ENCODE measurements around the gene RBPJ. TPM values are rescaled to one million over a fixed set of nuclear protein-coding genes. Genes with fewer than 3 reads are reported as not detected.
A peak's percentile ranks its signal among the peaks of the same experiment; 100 is the strongest.

Gene RBPJ
- total RNA-seq, 4 donors from 2014 or later, result 28.7 to 65.6 (median 37.1) TPM

DNA sequence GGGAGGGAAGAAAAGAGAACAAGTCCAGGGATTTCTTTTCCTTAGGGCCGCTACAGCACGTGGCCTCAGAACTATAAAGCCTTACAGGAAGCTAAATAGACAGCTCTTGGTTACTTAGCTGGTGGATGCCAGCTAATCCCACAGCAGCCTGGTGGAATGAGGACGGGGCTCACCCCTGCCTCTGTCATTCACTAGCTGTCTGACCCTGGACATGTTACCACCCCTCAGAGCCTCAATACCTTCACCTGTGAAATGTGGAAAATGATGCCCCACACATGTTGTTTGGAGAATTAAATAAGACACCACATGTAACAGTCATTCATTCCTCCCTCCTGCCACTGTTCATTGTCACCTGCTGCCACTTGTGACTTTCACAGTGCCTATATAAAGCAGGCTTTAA is 153.7 kb downstream of the RBPJ start:
- DNase-seq, result no peak
- intact Hi-C loops (cut with DNase I), result no loop called here
- H3K4me3 ChIP-seq, result no peak overlapping the region
- H3K9me3 ChIP-seq, result no peaks in the 10 kb centered on the region
- no peaks in the 10 kb centered on the region for H3K4me1 ChIP-seq
- TF ChIP-seq POLR2A (IDR thresholded peaks at IDR 0.05), result no peak
- TF ChIP-seq, protein P1, sequence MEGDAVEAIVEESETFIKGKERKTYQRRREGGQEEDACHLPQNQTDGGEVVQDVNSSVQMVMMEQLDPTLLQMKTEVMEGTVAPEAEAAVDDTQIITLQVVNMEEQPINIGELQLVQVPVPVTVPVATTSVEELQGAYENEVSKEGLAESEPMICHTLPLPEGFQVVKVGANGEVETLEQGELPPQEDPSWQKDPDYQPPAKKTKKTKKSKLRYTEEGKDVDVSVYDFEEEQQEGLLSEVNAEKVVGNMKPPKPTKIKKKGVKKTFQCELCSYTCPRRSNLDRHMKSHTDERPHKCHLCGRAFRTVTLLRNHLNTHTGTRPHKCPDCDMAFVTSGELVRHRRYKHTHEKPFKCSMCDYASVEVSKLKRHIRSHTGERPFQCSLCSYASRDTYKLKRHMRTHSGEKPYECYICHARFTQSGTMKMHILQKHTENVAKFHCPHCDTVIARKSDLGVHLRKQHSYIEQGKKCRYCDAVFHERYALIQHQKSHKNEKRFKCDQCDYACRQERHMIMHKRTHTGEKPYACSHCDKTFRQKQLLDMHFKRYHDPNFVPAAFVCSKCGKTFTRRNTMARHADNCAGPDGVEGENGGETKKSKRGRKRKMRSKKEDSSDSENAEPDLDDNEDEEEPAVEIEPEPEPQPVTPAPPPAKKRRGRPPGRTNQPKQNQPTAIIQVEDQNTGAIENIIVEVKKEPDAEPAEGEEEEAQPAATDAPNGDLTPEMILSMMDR (IDR thresholded peaks at IDR 0.05), result no peak
- no peak overlapping the region for H3K27ac ChIP-seq
- H3K36me3 ChIP-seq, result no peaks in the 10 kb centered on the region
- H3K27me3 ChIP-seq, result no peaks in the 10 kb centered on the region
- 56 to 67% methylated on average over 3 of the region's 3 CpGs for WGBS, 2 donors

- H3K27ac ChIP-seq, result no peak overlapping the region
- H3K4me1 ChIP-seq, result no peaks in the 10 kb centered on the region
- H3K27me3 ChIP-seq, result no peaks in the 10 kb centered on the region
- DNase-seq, result no peak
- TF ChIP-seq, protein P1 (IDR thresholded peaks at IDR 0.05), result no peak
- TF ChIP-seq POLR2A (IDR thresholded peaks at IDR 0.05), result no peak
- intact Hi-C loops (cut with DNase I), result no loop called here
- no peaks in the 10 kb centered on the region for H3K36me3 ChIP-seq
- H3K9me3 ChIP-seq, result no peaks in the 10 kb centered on the region
- H3K4me3 ChIP-seq, result no peak overlapping the region
- 80% methylated on average over 8 of the region's 8 CpGs for WGBS, 2 donors
Measured at GRCh38 chr4:26475716-26476115, 154.9 kb downstream of the RBPJ start.

- H3K27me3 ChIP-seq, result no peaks in the 10 kb centered on the region
- no peaks in the 10 kb centered on the region for H3K9me3 ChIP-seq
- no peaks in the 10 kb centered on the region for H3K36me3 ChIP-seq
- H3K4me1 ChIP-seq, result no peaks in the 10 kb centered on the region
- no peak for DNase-seq
- no peak overlapping the region for H3K27ac ChIP-seq
- TF ChIP-seq, protein P1 (IDR thresholded peaks at IDR 0.05), result no peak
- TF ChIP-seq POLR2A (IDR thresholded peaks at IDR 0.05), result no peak
- intact Hi-C loops (cut with DNase I), result no loop called here
- 60 to 79% methylated on average over 5 of the region's 5 CpGs for WGBS, 2 donors
- H3K4me3 ChIP-seq, result no peak overlapping the region
Measured at GRCh38 chr4:26476545-26476944, 155.7 kb downstream of the RBPJ start.

DNA sequence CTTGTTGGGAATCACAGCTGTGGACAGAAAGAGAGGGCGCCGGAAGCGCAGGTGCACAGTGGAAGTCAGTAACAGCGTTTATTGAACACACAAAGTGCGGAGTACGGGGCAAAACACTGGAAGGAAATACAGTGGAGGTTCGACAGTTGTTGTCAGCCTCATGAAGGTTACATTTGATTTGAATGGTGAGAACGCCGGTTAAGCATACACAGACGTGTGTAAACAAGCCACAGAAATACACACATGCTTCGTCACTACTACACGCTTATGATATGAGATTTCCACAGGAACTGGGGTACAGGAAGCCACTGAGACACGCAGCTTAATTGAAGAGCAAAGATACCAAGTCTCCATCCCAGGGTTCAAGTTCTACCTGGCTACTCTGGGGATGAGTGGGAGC is 157.5 kb downstream of the RBPJ start:
- H3K4me1 ChIP-seq, result no peaks in the 10 kb centered on the region
- H3K36me3 ChIP-seq, result no peaks in the 10 kb centered on the region
- WGBS, 2 donors, result 50 to 63% methylated on average over 10 to 13 of the region's 13 CpGs
- H3K27ac ChIP-seq, result no peak overlapping the region
- intact Hi-C loops (cut with DNase I), result no loop called here
- H3K9me3 ChIP-seq, result no peaks in the 10 kb centered on the region
- TF ChIP-seq, protein P1 (IDR thresholded peaks at IDR 0.05), result no peak
- no peak for TF ChIP-seq POLR2A (IDR thresholded peaks at IDR 0.05)
- no peak for DNase-seq
- H3K27me3 ChIP-seq, result no peaks in the 10 kb centered on the region
- H3K4me3 ChIP-seq, result no peak overlapping the region

DNA sequence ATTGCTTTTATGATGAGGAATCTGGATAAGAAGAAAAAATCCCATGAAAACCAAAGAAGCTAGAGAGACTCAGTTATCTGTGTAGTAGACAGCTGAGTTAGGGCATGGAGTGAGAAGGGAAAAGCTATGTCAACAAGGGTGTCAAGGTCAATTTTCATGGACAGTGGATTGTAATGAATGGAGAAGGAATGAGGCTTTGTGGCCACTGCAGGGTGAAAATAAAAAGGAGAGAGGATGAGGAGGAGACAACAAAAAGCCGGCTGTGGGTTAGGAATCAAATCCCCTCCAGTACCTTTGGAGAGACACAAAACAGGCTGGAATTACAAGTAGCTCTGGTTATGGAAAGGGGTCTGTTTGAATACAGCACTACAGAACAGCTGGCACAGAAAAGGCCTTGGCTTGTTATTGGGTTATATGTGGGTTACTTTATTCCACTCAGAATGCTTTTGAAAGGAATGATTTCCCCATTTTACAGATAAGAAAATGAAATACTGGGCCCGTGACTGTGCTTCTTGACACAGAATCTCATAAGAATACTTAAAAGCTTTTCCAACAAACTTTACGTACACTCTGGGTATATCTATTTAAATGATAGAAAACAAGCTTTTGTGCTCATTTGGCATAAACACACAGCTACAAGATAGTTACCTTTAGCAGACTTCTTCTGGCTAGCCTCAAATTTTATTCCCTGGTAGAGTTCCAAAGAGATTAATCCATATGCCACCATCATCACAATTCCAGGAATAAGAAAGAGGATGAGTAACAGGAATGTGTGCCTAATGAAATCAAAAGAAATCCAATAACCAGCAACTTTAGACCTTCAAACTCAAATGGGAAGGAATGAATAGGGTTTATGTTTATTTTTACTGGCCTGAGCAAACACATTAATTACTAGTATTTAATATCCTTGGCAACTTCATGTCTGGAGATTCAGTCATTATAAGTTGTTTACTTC is 162.0 kb downstream of the RBPJ start:
- peaks cover 0 to under 1% (median 0%) of the 10 kb centered on the region in 4 donors for H3K27me3 ChIP-seq
- no peaks in the 10 kb centered on the region for H3K36me3 ChIP-seq
- H3K9me3 ChIP-seq, result no peaks in the 10 kb centered on the region
- WGBS, 2 donors, result 56 to 64% methylated on average over 3 of the region's 3 CpGs
- TF ChIP-seq, protein P1 (IDR thresholded peaks at IDR 0.05), result no peak
- no peak for TF ChIP-seq POLR2A (IDR thresholded peaks at IDR 0.05)
- H3K4me1 ChIP-seq, result no peaks in the 10 kb centered on the region
- intact Hi-C loops (cut with DNase I), result no loop called here
- DNase-seq, result no peak
- no peak overlapping the region for H3K4me3 ChIP-seq
- peak overlapping the region in 1 of 4 donors; percentile 12 for H3K27ac ChIP-seq

Measured in esophagus squamous epithelium (tissue), 5 donors.